Glomerular visceral epithelial cell (primary cell): Measurements from ENCODE around the gene NT5C1B.

Source experiments
- DNase-seq: peaks from one replicate; pipeline ENCODE4 v3.0.0-alpha.2; 2016; ENCODE audit errors: extremely low spot score

The NT5C1B gene

DNA sequence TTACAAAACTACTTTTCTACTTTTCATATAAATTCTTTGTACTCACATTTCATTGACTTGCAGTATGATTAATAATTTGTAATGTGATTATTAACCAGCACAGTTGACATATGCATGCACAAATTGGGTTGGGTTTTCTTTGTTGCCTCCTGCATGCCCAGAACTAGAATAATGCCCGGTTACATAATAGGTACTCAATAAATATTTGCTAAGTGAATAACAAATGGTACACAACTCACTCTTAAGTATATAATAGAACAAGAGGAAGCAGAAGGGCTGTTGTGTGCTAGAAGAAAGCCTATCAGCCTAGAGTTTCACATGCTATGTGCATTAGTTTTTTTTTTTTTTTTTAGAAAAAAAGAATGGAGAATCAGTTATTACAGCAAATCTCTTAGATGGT, 38.2 kb downstream of the NT5C1B start:
- DNase-seq: no peak

- DNase-seq: no peak
Measured at GRCh38 chr2:18550433-18550832, 38.9 kb downstream of the NT5C1B start.

DNA sequence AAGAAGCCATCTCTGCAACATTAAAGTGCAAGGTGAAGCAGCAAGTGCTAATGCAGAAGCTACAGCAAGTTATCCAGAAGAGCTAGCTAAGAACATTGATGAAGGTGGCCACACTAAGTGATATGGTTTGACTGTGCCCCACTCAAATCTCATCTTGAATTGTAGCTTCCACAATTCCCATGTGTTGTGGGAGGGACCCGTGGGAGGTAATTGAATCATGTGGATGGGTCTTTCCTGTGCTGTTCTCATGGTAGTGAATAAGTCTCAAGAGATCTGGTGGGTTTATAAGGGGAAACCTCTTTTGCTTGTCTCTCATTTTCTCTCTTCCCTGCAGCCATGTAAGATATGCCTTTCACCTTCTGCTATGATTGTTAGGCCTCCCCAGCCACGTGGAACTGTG, 40.3 kb downstream of the NT5C1B start:
- no peak for DNase-seq

GRCh38 chr2:18548621-18549020, 40.7 kb downstream of the NT5C1B start:
- DNase-seq: no peak

DNA sequence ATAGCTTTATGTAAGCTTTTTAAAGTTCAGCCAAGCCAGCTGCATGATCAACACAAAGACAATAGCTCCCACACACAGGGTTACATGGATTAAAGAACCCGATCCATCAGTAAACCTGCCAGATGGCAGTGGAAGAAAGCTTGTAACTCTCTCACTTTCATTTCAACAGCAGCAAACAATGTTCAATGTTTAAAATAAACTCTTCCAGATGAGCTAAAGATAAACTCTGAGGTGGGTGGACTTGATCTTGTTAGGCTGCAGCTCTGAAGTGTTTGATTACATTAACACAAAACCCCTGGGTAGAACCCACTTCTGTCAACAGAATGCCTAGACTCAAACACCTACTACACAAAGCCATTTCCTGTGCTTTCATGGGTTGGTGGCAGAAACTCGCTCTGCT, 42.8 kb downstream of the NT5C1B start:
- DNase-seq: no peak

DNA sequence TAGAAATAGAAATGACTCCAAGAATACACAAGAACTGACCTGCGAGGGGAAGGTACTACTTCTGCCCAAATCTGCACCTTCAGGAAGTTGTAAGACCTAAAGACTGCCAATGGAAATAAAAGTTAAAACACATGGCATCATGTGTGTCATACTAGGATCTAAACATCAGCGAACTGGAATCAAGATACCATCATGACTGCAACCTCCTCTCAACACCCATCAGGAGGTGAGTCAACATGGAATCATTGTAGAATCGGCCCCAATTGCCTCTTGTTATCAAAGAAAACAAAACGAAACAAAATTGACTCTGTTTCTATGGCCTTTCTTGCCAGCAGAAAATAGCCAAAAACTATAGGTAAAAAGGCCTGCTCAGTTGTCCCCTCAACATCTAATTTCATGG, 44.0 kb downstream of the NT5C1B start:
- no peak for DNase-seq

DNA sequence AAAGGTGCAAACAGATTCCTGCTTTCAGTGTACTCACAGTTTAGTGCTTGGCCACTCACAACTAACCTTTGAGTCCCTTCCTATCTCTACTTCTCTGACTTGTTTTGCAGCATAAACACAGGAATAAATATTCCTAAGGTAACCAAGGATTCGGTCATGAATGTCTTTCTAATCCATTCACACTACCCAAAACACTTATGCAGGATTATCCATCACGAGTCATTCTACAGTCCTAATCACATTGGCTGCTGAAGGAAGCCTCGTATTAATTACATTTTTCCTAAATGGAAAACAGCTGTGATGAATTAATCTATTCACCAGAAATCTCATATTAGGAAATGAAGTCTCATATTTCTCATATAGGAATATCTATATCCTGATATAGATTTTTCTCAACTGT, 45.2 kb downstream of the NT5C1B start:
- no peak for DNase-seq

GRCh38 chr2:18540872-18541271, 48.5 kb downstream of the NT5C1B start:
- no peak for DNase-seq

GRCh38 chr2:18536697-18537096, 52.7 kb downstream of the NT5C1B start:
- no peak for DNase-seq

DNA sequence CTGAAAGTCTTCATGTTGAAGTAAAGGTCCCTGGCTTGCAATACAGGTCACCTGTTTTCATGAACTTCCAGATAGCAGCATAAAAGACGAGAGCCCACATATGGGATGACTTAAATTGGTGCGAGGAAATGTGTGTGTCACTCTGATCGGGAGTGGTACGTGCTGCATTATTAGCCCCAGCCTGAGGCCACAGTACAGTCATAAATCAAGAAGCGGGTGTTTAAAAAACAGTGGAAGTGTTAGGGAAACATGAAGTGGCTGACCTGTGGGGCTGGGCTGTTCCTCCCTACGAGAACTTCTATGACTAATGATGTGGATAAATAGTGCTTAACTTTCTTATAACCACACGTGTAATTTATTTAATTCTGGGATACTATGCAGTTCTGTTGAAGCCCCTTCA, 53.3 kb downstream of the NT5C1B start:
- DNase-seq: no peak

GRCh38 chr2:18531194-18531593, 58.2 kb downstream of the NT5C1B start:
- no peak for DNase-seq

DNA sequence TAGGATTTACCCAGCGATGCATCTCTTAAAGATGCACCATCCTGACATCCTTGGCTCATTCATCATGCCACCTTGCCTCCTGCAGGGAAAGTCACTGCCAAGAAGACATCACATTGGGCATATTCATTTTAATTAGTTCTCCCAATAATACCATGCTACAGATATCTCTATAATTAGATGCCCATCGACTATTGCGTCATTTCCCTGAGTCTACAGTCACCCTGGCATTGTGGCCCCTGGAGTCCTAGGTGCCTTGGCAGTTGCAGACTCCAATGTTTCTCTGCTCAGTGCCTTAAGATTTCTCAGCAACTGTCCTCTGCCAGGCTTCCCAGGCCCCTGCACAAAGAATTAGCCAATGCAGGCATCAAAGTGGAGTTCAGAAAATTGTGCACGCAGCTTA, 61.5 kb downstream of the NT5C1B start:
- DNase-seq: no peak

DNA sequence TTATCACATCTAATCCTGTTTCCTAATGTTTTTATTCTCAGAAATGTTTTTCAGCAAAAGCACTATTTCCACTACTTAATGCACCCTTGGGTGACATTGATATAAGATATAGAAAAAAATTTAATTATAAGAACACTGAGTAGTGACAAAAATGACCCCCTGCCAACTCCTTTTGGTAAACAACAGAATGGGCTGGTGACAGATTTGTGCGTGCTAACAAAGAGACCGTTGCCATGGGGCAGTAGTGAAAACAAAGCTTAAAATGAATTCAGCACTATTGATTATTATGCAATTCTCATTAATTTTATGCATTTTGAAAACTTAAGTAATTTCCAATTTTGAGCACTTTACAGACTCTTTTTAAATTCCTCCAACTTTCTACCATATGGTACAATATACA, 62.0 kb downstream of the NT5C1B start:
- no peak for DNase-seq

DNA sequence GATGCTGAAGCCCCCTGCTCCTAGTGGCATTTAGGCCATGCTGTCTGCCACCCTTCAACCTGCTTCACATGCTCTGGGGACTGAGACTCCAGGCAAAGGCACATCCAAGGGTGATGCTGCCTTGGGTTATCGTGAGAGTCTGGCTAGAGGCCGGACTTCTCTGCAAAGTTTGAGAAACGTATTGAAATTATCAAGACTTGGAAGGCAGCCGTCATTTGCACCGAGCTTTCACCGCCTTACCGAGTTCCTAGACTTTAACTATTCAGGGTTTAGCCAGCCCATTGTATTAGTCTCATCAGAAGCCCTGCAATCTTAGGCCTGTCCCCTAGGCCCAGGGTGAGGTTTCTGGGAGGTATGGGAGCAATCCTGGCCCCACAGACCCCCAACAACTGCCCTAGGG, 62.9 kb downstream of the NT5C1B start:
- DNase-seq: no peak

GRCh38 chr2:18525852-18526251, 63.5 kb downstream of the NT5C1B start:
- no peak for DNase-seq

- no peak for DNase-seq
Measured at GRCh38 chr2:18525236-18525635, 64.1 kb downstream of the NT5C1B start.

- DNase-seq: no peak
Measured at GRCh38 chr2:18522484-18523146, 66.8 kb downstream of the NT5C1B start.

GRCh38 chr2:18520451-18521425, 68.6 kb downstream of the NT5C1B start:
- peak; percentile 66 for DNase-seq

GRCh38 chr2:18519914-18520450, 69.4 kb downstream of the NT5C1B start:
- DNase-seq: no peak

DNA sequence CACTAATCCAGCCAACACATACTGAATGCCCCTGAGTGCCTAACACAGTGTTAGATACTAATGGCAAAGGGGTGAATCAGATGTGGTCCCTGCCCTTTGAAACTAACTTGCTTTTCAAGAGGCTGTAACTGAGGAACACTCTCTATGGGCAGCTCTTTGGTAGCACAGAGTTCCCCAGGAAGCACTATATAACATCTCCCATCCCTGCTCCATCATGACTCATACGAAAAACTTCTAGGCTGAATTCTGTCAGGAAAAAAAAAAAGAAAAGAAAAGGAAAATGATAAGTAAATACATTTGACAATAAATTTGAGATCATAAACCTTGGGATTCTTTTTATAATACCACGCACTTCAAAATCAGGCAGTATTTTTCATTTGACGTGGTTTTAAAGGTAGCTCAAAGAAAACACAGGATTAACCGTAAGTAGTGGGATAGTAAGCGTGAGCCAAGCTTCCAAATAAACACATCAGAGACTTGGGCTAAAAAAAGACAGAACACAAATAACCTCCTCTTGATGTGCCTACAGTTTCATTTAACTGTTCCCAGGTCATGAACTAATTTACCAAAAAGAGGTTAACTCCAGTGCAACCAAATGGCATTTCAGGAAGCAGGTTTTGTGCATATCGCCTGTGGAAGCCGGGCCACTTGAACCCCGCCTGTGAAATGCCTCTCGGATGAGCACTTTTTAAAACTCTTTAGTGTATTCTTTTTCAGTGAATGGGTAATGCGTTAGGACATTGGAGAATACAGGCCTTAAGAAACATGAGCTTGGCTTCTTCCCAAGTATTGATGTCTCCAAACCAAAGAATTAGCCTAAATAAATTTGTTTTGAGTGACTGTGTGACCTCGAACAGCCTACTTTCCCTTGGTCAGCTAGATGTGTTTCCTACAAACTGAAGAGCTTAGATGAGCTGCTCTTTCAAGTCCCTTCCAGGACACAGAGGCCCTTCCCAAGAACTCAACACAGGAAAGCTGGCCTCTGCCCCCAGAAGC, 71.0 kb downstream of the NT5C1B start:
- peak; percentile 4 for DNase-seq

GRCh38 chr2:18517386-18517785, 72.0 kb downstream of the NT5C1B start:
- DNase-seq: no peak

DNA sequence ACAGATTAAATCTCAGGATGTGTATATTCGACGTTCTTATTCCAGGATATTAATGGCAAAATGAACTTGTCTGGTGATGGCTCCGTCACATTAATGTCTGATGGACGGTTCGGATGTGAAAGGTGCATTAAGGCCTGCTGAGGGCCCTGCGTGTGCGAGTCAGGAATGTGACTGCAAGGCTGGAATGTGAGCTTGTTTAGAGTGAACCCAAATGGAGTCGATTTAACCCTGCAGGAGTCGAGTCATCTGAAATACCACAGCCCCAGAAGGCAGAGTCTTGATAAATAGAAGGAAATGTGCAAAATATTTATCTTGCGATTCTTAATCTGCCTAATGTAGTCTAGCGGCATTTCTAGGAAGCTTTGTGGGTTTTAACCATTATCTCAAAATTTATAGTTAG, 73.3 kb downstream of the NT5C1B start:
- no peak for DNase-seq
